Esophagus squamous epithelium (tissue), 4 donors: Measurements from ENCODE around the gene MAGEA9B.
"Not testable (repeated sequence)": the region's sequence is repeated elsewhere in the genome, so short reads cannot be mapped to it uniquely, and the experiment has no call there.

ENCODE experiments used
- POLR2A ChIP-seq, 4 donors: fragments of 450-650 bp; IDR thresholded peaks; one replicate each; pipeline ENCODE4 v1.6.1; 2017; ENCODE audit warnings: antibody characterized with exemption in 4 of 4, mild to moderate bottlenecking in 4 of 4, moderate library complexity in 3 of 4
- TF ChIP-seq, protein P1 (sequence below), 6 experiments: fragments of 450-650 bp in 4 of 6; fragments of 200-600 bp in 2 of 6; sonication (generic) in 2 of 6; IDR thresholded peaks; one replicate each; pipeline ENCODE4 v1.5.1; 2016 to 2019; ENCODE audit warnings: antibody characterized with exemption in 6 of 6, mild to moderate bottlenecking in 4 of 6, moderate library complexity in 4 of 6

DNA sequence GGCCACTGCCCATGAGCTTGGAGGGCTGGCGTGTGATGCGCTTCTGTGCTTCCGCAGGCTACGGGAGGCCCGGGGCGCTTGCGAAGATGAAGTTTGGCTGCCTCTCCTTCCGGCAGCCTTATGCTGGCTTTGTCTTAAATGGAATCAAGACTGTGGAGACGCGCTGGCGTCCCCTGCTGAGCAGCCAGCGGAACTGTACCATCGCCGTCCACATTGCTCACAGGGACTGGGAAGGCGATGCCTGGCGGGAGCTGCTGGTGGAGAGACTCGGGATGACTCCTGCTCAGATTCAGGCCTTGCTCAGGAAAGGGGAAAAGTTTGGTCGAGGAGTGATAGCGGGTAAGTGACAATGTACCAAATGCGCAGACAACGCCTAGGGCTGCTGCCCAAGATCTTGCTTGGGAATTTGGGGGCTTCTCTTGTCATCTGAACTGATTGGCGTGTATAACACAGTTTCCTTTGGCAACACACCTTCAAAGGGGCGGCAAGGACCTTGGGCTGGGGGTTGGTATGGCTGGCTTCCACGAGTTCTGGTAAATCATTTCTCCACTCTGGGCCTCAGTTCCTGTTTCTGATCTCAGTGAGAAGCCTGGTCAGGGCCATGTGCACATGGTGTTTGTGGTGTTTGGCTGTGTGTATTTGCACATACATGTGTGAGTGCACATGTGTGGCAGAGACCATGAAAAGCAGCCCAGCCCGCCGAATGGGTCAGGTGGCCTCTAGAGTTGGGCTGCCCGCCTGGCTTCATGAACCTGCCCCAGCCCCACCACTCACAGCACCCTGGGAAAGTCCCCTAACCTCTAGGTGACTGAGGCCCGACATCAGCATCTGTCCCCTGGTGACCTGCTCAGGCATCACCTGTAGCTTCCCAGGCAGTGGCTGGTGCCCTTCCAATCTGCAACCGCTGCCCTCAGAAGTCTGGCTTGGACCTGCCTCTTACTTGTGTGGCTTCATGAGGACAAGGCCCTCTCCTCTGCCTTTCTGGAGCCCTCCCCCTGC, 41.4 kb downstream of the MAGEA9B start:
- TF ChIP-seq, protein P1, sequence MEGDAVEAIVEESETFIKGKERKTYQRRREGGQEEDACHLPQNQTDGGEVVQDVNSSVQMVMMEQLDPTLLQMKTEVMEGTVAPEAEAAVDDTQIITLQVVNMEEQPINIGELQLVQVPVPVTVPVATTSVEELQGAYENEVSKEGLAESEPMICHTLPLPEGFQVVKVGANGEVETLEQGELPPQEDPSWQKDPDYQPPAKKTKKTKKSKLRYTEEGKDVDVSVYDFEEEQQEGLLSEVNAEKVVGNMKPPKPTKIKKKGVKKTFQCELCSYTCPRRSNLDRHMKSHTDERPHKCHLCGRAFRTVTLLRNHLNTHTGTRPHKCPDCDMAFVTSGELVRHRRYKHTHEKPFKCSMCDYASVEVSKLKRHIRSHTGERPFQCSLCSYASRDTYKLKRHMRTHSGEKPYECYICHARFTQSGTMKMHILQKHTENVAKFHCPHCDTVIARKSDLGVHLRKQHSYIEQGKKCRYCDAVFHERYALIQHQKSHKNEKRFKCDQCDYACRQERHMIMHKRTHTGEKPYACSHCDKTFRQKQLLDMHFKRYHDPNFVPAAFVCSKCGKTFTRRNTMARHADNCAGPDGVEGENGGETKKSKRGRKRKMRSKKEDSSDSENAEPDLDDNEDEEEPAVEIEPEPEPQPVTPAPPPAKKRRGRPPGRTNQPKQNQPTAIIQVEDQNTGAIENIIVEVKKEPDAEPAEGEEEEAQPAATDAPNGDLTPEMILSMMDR (IDR thresholded peaks at IDR 0.05), result not testable (repeated sequence)
- not testable (repeated sequence) for TF ChIP-seq POLR2A (IDR thresholded peaks at IDR 0.05)
